ENCODE results near the gene STAT5B.
A peak's percentile ranks its signal among the peaks of the same experiment; 100 is the strongest.
"Not testable (repeated sequence)": the region's sequence is repeated elsewhere in the genome, so short reads cannot be mapped to it uniquely, and the experiment has no call there.

The STAT5B gene

DNA sequence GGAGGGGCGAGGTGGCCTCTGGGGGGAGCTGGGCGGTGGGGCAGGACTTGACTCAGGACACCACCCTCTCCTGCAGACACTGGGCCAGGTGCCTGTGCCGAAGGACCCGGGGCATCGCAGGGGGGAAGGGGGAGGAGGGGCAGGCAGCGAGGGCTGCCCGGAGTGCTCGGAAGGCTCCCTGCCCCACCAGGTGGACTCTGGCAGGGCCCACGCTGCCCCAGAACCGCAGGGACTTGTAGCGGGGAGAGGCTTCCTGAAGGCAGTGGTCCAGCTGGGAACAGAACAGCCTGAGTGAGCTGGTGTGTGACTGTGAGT lies 86.6 kb downstream of the STAT5B start:
- H3K27ac ChIP-seq (ENCODE audit: insufficient read depth, low read length, poor library complexity, severe bottlenecking), result no peak overlapping the region
- H3K27me3 ChIP-seq (replicated peaks; ENCODE audit: control insufficient read depth, insufficient read depth, low read length, poor library complexity, severe bottlenecking), result no peaks in the 10 kb centered on the region
- H3K9me3 ChIP-seq (ENCODE audit: control insufficient read depth, low read length), result no peaks in the 10 kb centered on the region
- DNase-seq, result no peak
- H3K4me1 ChIP-seq (ENCODE audit: control insufficient read depth, insufficient read depth, low read length, poor library complexity, severe bottlenecking), result peaks cover 13% of the 10 kb centered on the region
- no peaks in the 10 kb centered on the region for H3K36me3 ChIP-seq (ENCODE audit: control insufficient read depth, insufficient read depth, low read length)
- H3K4me3 ChIP-seq (ENCODE audit: insufficient read depth, low read depth, low read length, poor library complexity, severe bottlenecking), result no peak overlapping the region

DNA sequence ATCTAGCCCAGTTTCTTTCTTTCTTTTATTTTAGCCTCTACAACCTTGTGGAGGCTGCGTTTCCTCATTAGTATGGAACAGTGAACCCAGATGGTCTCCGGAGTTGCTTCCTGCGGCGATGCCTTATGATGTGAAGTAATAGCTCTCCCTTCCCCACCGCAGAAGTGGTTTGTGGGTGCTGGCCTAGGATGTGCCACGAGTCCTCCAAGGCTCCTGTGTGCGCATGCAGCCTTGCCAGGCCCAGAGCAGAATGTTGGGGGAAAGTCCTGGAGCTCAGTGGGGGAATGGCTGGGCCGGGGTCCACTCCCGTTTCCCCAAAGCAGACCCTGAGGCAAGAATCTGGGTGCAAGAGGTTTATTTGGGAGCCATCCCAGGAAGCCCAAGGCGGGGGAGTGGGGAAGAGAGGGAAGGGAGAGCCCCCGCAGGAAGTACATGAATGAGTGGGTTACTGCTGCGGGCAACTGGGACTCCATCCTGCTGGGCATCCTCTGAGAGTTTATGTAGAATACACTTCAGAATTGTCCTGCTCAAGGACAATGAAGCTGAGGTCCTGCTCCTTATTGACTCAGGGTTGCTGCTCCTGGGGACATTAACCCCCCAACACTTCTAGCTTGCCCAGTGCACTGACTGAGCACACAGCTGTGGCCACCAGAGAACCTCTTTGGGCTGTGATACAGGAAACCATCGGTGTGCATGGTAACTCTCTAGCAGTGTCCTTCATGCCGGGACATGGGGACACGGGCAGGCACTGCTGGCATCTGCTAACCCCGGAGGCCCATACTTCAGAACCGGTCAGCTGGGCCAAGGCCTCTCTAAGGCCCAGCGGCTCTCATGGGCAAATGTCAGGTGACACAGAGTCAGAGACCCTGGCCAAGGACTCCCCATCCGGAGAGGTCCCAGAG lies 87.2 kb downstream of the STAT5B start:
- DNase-seq, result no peak
- no peaks in the 10 kb centered on the region for H3K27me3 ChIP-seq (replicated peaks; ENCODE audit: control insufficient read depth, insufficient read depth, low read length, poor library complexity, severe bottlenecking)
- no peak overlapping the region for H3K27ac ChIP-seq (ENCODE audit: insufficient read depth, low read length, poor library complexity, severe bottlenecking)
- no peaks in the 10 kb centered on the region for H3K36me3 ChIP-seq (ENCODE audit: control insufficient read depth, insufficient read depth, low read length)
- no peaks in the 10 kb centered on the region for H3K9me3 ChIP-seq (ENCODE audit: control insufficient read depth, low read length)
- no peak overlapping the region for H3K4me3 ChIP-seq (ENCODE audit: insufficient read depth, low read depth, low read length, poor library complexity, severe bottlenecking)
- peaks cover 15% of the 10 kb centered on the region for H3K4me1 ChIP-seq (ENCODE audit: control insufficient read depth, insufficient read depth, low read length, poor library complexity, severe bottlenecking)

DNA sequence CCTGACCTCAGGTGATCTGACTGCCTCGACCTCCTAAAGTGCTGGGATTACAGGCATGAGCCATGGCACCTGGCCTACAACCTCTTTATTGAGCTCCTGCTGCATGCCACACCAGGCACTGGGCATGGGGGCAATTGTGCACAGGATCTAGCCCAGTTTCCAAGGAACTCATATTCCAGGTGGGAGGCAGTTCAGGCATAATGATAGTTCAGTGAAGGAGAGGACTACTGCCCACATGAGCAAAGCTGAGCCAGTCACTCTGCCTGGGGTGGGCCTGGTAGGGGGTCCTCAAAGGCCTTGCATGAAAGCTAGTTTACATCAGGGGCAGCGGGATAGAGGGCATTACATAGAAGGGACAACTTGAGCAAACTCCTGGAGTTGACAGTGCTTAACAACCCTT lies 88.4 kb downstream of the STAT5B start:
- H3K4me3 ChIP-seq (ENCODE audit: insufficient read depth, low read depth, low read length, poor library complexity, severe bottlenecking), result no peak overlapping the region

DNA sequence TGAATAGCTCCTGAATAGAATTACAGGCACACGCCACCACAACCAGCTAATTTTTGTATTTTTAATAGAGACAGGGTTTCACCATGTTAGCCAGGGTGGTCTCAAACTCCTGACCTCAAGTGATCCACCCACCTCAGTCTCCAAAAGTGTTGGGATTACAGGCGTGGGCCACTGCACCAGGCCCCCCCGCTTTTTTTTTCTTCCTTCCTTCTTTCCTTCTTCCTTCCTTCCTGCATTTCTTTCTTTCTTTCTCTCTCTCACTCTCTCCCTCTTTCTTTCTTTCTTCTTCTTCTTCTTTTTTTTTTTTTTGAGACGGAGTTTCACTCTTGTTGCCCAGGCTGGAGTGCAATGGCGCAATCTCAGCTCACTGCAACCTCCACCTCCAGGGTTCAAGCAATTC lies 90.0 kb downstream of the STAT5B start:
- not testable (repeated sequence) for H3K9me3 ChIP-seq (ENCODE audit: control insufficient read depth, low read length); H3K27me3 ChIP-seq (replicated peaks; ENCODE audit: control insufficient read depth, insufficient read depth, low read length, poor library complexity, severe bottlenecking); H3K4me3 ChIP-seq (ENCODE audit: insufficient read depth, low read depth, low read length, poor library complexity, severe bottlenecking); DNase-seq; H3K36me3 ChIP-seq (ENCODE audit: control insufficient read depth, insufficient read depth, low read length); H3K27ac ChIP-seq (ENCODE audit: insufficient read depth, low read length, poor library complexity, severe bottlenecking)
- H3K4me1 ChIP-seq (ENCODE audit: control insufficient read depth, insufficient read depth, low read length, poor library complexity, severe bottlenecking), result peaks cover 15% of the 10 kb centered on the region

More for the DNA sequence above, 88.4 kb downstream of the STAT5B start:
- Histone ChIP-seq H3K27me3 (replicated peaks; ENCODE audit: control insufficient read depth, insufficient read depth, low read length, poor library complexity, severe bottlenecking) (no peaks in the 10 kb centered on the region), H3K36me3 (ENCODE audit: control insufficient read depth, insufficient read depth, low read length) (no peaks in the 10 kb centered on the region), H3K4me1 (ENCODE audit: control insufficient read depth, insufficient read depth, low read length, poor library complexity, severe bottlenecking) (peaks cover 15% of the 10 kb centered on the region), H3K9me3 (ENCODE audit: control insufficient read depth, low read length) (no peaks in the 10 kb centered on the region), H3K27ac (ENCODE audit: insufficient read depth, low read length, poor library complexity, severe bottlenecking) (no peak overlapping the region)
- no peak for DNase-seq

DNA sequence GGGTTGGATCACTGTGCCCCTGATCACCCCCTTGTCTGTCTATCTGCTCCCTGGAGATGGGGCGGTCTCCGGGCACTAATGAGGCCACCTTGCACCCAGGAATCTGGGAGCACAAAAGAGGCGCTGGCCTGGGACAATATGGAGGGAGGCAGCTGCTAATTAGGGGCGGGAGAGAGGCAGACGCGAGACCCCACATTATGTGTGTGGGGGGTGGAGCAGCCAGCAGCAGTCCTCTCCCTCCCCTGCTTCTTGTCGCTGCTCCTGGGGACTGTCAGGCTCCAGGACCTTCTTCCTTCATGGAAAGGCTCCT lies 90.6 kb downstream of the STAT5B start:
- Histone ChIP-seq H3K27ac (ENCODE audit: insufficient read depth, low read length, poor library complexity, severe bottlenecking) (no peak overlapping the region), H3K36me3 (ENCODE audit: control insufficient read depth, insufficient read depth, low read length) (no peaks in the 10 kb centered on the region), H3K9me3 (ENCODE audit: control insufficient read depth, low read length) (no peaks in the 10 kb centered on the region), H3K4me3 (ENCODE audit: insufficient read depth, low read depth, low read length, poor library complexity, severe bottlenecking) (no peak overlapping the region), H3K27me3 (replicated peaks; ENCODE audit: control insufficient read depth, insufficient read depth, low read length, poor library complexity, severe bottlenecking) (no peaks in the 10 kb centered on the region), H3K4me1 (ENCODE audit: control insufficient read depth, insufficient read depth, low read length, poor library complexity, severe bottlenecking) (peaks cover 19% of the 10 kb centered on the region)
- DNase-seq, result no peak

DNA sequence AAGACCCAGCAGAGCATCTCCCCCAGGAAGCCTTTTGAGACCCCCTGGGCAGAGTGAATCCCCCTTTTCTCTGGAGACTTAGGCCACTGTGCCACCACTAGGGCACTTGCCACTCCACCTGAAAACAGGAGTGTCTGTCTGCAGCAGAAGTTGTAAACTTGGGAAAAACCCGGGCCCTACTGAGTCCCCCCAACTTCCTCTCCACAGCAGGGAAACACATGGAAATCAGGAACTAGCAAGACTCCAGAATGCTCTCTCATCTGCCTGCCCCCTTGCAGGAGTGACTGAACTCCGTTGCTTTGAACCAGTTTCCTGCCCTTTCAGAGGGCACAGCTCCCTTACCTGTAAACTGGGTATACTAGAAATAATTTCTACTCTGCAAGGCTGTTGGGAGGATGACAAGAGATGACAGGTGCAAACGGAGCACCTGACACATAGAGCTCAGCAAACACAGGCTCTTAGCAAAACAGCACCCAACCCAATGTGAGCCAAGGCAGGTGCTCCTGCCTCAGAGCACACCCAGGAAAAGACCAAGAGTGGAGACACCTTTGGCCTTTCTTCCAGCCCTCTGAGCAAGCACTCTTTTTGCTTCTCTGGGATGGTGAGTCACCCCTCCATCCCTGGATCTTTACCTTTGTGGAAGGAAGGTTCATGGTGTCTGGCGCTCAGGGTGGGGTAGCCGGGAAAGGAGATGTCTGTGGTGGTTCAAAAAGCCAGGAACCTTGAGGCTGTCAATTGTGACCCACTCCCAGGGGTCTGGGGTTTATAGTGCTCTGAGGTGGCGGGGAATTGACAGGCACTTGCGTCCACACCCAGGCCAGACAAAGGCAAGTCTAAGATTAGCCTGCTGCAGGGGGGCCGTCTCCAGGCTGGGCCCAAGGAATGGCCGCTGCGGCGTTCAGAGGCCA lies 91.2 kb downstream of the STAT5B start, which contains the start of gene HCRT:
Gene HCRT, minus strand, starts transcription at position 740 of the 908 bp plus-strand sequence. Its CDS starts 87 bp downstream, at position 653.
- no peaks in the 10 kb centered on the region for H3K27me3 ChIP-seq (replicated peaks; ENCODE audit: control insufficient read depth, insufficient read depth, low read length, poor library complexity, severe bottlenecking)
- no peaks in the 10 kb centered on the region for H3K9me3 ChIP-seq (ENCODE audit: control insufficient read depth, low read length)
- no peak for DNase-seq
- no peaks in the 10 kb centered on the region for H3K36me3 ChIP-seq (ENCODE audit: control insufficient read depth, insufficient read depth, low read length)
- peak within 1 kb of the TSS; percentile 86 for H3K27ac ChIP-seq (ENCODE audit: insufficient read depth, low read length, poor library complexity, severe bottlenecking)
- H3K4me3 ChIP-seq (ENCODE audit: insufficient read depth, low read depth, low read length, poor library complexity, severe bottlenecking), result peak within 1 kb of the TSS; percentile 68
- peaks cover 26% of the 10 kb centered on the region for H3K4me1 ChIP-seq (ENCODE audit: control insufficient read depth, insufficient read depth, low read length, poor library complexity, severe bottlenecking)

DNA sequence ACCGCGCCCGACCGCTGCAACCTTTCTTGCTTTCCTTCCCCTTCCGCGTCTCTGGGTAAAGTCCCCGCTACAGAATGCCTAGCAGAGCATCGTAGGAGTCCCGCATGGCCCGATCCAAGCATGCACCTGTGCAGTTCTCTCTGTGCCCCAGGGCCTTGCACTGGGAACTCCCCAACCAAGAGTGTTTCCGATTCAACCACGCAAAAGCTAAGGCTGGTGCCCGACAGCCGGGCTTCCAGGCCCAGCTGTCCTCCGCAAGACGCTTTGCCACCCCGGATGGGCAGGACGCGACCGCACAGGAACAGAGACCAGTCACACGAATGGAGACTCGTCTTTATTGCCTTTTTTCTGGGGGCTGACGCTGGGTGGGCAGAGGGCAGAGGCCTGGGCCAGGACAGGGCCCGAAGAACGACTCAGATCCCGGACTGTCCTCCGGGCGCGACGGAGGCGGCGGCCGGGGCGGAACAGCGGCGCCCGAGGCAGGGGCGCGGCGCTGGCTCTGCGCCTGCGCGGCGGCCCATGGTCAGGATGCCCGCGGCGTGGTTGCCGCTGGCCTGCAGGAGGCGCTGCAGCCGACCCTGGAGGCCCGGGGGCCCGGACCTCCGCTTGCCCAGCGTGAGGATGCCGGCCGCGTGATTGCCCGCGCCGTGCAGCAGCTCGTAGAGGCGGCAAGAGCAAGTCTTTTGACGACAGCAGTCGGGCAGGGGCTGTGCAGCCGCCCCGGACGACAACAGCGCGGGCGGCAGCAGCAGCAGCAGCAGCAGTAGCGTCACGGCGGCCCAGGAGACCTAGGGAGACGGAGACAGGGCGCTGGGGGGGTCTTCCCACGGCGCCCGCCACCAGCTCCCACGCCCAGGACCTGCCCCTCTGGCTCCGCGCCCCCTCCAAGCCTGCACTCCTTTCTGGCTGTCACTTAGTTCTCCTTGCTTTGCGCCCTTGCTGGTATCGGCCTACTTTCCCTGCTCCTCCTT lies 92.2 kb downstream of the STAT5B start:
- Histone ChIP-seq H3K4me1 (ENCODE audit: control insufficient read depth, insufficient read depth, low read length, poor library complexity, severe bottlenecking) (peaks cover 35% of the 10 kb centered on the region), H3K9me3 (ENCODE audit: control insufficient read depth, low read length) (no peaks in the 10 kb centered on the region), H3K36me3 (ENCODE audit: control insufficient read depth, insufficient read depth, low read length) (no peaks in the 10 kb centered on the region), H3K27ac (ENCODE audit: insufficient read depth, low read length, poor library complexity, severe bottlenecking) (peak overlapping the region; percentile 86), H3K4me3 (ENCODE audit: insufficient read depth, low read depth, low read length, poor library complexity, severe bottlenecking) (peak overlapping the region; percentile 68), H3K27me3 (replicated peaks; ENCODE audit: control insufficient read depth, insufficient read depth, low read length, poor library complexity, severe bottlenecking) (no peaks in the 10 kb centered on the region)
- DNase-seq, result peak; percentile 56 to 69 (median 56)

DNA sequence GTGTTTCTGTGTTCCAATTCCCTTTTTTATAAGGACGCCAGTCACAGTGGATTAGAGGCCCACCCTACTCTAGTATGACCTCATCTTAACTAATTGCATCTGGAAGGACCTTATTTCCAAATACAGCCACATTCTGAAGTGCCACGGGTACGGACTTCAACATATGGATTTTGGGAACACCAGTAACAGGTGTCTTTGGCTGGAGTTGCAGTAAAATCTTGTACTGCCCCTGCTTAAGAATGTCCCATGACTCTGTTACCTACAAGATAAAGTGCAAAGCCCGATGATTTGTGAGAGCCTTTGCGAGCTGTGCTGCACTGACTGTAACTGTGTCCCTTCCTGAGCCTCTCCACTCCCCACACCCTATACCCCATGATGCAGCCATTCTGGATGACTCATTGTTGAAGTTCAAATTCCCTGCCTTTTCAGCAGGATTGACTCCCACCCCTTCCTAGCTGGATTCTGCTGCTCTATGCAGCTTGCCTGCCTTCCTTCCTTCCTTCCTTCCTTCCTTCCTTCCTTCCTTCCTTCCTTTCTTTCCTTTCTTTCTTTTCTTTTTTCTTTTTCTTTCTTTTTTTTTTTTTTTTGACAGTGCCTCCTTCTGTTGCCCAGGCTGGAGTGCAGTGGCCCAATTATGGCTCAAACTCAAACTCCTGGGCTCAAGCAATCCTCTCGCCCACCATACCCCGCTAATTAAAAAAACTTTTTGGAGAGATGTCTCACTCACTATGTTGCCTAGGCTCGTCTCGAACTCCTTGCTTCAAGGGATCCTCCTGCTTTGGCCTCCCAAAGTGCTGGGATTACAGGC lies 93.1 kb downstream of the STAT5B start:
- Histone ChIP-seq H3K4me3 (ENCODE audit: insufficient read depth, low read depth, low read length, poor library complexity, severe bottlenecking) (peak overlapping the region; percentile 68), H3K36me3 (ENCODE audit: control insufficient read depth, insufficient read depth, low read length) (no peaks in the 10 kb centered on the region), H3K9me3 (ENCODE audit: control insufficient read depth, low read length) (no peaks in the 10 kb centered on the region), H3K4me1 (ENCODE audit: control insufficient read depth, insufficient read depth, low read length, poor library complexity, severe bottlenecking) (peaks cover 41% of the 10 kb centered on the region), H3K27ac (ENCODE audit: insufficient read depth, low read length, poor library complexity, severe bottlenecking) (peak overlapping the region; percentile 86), H3K27me3 (replicated peaks; ENCODE audit: control insufficient read depth, insufficient read depth, low read length, poor library complexity, severe bottlenecking) (no peaks in the 10 kb centered on the region)
- no peak for DNase-seq

DNA sequence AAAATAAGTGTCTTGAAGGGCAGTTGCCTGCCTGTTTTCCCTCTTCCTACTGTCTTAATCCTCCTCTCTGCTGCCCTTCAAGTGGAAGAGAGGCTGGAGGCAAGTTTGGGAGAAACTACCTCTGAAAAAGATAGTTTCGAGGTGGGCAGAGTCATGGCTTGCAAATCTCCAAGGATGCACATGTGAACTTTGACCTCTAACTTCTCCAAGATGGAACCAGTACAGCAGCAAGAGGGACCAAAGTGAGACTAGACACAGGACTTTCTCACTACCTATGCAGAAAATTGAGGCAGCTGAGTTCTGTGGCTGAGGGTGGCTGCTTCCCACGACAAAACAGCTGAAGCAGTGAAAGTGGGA lies 94.4 kb downstream of the STAT5B start:
- Histone ChIP-seq H3K4me1 (ENCODE audit: control insufficient read depth, insufficient read depth, low read length, poor library complexity, severe bottlenecking) (peaks cover 41% of the 10 kb centered on the region), H3K27me3 (replicated peaks; ENCODE audit: control insufficient read depth, insufficient read depth, low read length, poor library complexity, severe bottlenecking) (no peaks in the 10 kb centered on the region), H3K36me3 (ENCODE audit: control insufficient read depth, insufficient read depth, low read length) (no peaks in the 10 kb centered on the region), H3K4me3 (ENCODE audit: insufficient read depth, low read depth, low read length, poor library complexity, severe bottlenecking) (no peak overlapping the region), H3K9me3 (ENCODE audit: control insufficient read depth, low read length) (no peaks in the 10 kb centered on the region), H3K27ac (ENCODE audit: insufficient read depth, low read length, poor library complexity, severe bottlenecking) (no peak overlapping the region)
- DNase-seq, result no peak

Measured in effector memory CD4-positive, alpha-beta T cell (primary cell).